ENCODE measurements around the gene NEK8. TPM values are rescaled to one million over a fixed set of nuclear protein-coding genes. Genes with fewer than 3 reads are reported as not detected.
A peak's percentile ranks its signal among the peaks of the same experiment; 100 is the strongest.

NEK8 gene
- total RNA-seq, 2 experiments from 2014 or later: 14.0 to 17.0 TPM

- Histone ChIP-seq H3K9me2 (ENCODE audit: insufficient read depth, low read length) (no peaks in the 10 kb centered on the region), H3K9me3 (ENCODE audit: low read length) (no peaks in the 10 kb centered on the region), H3K4me3 (ENCODE audit: low read depth, low read length, poor library complexity, severe bottlenecking) (no peak overlapping the region), H3K4me1 (ENCODE audit: insufficient read depth, low read length, poor library complexity, severe bottlenecking) (no peaks in the 10 kb centered on the region), H3K79me2 (ENCODE audit: insufficient read depth, low read depth, low read length) (no peaks in the 10 kb centered on the region), H3K4me2 (ENCODE audit: low read length) (no peak overlapping the region), H4K20me1 (ENCODE audit: insufficient read depth, low read length) (no peaks in the 10 kb centered on the region), H3K27ac (ENCODE audit: low read depth, low read length, poor library complexity, severe bottlenecking) (no peak overlapping the region), H2AFZ (ENCODE audit: low read length) (no peak overlapping the region), H3K36me3 (ENCODE audit: insufficient read depth, low read length) (peaks cover 83% of the 10 kb centered on the region)
- intact Hi-C loops (cut with micrococcal nuclease; ENCODE audit: unreplicated experiment): no loop called here
- DNase-seq (ENCODE audit: low spot score): no peak
- TF ChIP-seq, protein P1, sequence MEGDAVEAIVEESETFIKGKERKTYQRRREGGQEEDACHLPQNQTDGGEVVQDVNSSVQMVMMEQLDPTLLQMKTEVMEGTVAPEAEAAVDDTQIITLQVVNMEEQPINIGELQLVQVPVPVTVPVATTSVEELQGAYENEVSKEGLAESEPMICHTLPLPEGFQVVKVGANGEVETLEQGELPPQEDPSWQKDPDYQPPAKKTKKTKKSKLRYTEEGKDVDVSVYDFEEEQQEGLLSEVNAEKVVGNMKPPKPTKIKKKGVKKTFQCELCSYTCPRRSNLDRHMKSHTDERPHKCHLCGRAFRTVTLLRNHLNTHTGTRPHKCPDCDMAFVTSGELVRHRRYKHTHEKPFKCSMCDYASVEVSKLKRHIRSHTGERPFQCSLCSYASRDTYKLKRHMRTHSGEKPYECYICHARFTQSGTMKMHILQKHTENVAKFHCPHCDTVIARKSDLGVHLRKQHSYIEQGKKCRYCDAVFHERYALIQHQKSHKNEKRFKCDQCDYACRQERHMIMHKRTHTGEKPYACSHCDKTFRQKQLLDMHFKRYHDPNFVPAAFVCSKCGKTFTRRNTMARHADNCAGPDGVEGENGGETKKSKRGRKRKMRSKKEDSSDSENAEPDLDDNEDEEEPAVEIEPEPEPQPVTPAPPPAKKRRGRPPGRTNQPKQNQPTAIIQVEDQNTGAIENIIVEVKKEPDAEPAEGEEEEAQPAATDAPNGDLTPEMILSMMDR (conservative IDR thresholded peaks at IDR 0.05; ENCODE audit: low read length): no peak
- TF ChIP-seq EZH2phosphoT487 (IDR thresholded peaks at IDR 0.05; ENCODE audit: borderline replicate concordance, low read depth, low read length): no peak
- ChIA-PET CTCF (ENCODE audit: unreplicated experiment) (no interaction called here), POLR2A (interaction anchor here (1.0 kb wide), 1 partner anchor 11 kb away, joined by 3 read pairs; no protein-coding TSS in a partner anchor)
- BruUV-seq (replicated peaks): no TSS peak
These were observed 28.3 kb upstream of the NEK8 start for GRCh38 chr17:28700278-28700677.

DNA sequence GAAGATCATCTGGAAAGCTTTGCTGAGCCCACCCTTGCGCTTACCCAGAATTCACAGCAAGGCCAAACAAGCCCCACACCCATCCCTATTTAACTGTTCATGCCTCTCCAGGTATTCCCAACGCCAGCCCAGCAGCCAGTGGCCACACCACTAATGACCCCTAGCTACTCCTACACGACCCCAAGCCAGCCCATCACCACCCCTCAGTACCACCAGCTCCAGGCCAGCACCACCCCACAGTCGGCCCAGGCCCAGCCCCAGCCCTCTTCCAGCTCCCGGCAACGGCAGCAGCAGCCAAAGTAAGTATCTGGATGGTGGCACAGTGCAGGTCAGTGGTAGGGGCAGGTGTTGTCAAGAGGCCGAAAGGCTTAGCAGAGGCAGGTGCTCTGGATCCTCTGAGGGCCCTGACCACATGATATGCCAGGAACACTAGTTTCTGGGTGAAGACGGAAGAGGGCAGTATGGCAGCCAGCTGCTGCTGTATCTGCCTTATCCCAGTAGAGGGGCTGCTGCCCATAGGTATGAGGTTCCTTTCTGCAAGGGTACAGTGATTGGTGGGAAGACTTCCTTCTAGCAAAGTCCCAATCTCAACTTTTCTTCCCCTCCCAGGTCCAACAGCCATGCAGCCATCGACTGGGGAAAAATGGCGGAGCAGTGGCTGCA lies 27.6 kb upstream of the NEK8 start:
- H3K27ac ChIP-seq (ENCODE audit: low read depth, low read length, poor library complexity, severe bottlenecking): no peak overlapping the region
- no peaks in the 10 kb centered on the region for H4K20me1 ChIP-seq (ENCODE audit: insufficient read depth, low read length)
- TF ChIP-seq, protein P1 (conservative IDR thresholded peaks at IDR 0.05; ENCODE audit: low read length): peak; percentile 27; the same call in 1 of the 2 replicates
- no peak for TF ChIP-seq EZH2phosphoT487 (IDR thresholded peaks at IDR 0.05; ENCODE audit: borderline replicate concordance, low read depth, low read length)
- no peaks in the 10 kb centered on the region for H3K79me2 ChIP-seq (ENCODE audit: insufficient read depth, low read depth, low read length)
- no peaks in the 10 kb centered on the region for H3K4me1 ChIP-seq (ENCODE audit: insufficient read depth, low read length, poor library complexity, severe bottlenecking)
- no peaks in the 10 kb centered on the region for H3K9me2 ChIP-seq (ENCODE audit: insufficient read depth, low read length)
- intact Hi-C loops (cut with micrococcal nuclease; ENCODE audit: unreplicated experiment): no loop called here
- H3K9me3 ChIP-seq (ENCODE audit: low read length): no peaks in the 10 kb centered on the region
- peaks cover 76% of the 10 kb centered on the region for H3K36me3 ChIP-seq (ENCODE audit: insufficient read depth, low read length)
- no peak overlapping the region for H2AFZ ChIP-seq (ENCODE audit: low read length)
- no peak overlapping the region for H3K4me2 ChIP-seq (ENCODE audit: low read length)
- CTCF ChIA-PET (ENCODE audit: unreplicated experiment): no interaction called here
- POLR2A ChIA-PET: interaction anchor here (1.0 kb wide), 1 partner anchor 10 kb away, joined by 3 read pairs; no protein-coding TSS in a partner anchor
- H3K4me3 ChIP-seq (ENCODE audit: low read depth, low read length, poor library complexity, severe bottlenecking): no peak overlapping the region
- DNase-seq (ENCODE audit: low spot score): no peak
- BruUV-seq (replicated peaks): no TSS peak

DNA sequence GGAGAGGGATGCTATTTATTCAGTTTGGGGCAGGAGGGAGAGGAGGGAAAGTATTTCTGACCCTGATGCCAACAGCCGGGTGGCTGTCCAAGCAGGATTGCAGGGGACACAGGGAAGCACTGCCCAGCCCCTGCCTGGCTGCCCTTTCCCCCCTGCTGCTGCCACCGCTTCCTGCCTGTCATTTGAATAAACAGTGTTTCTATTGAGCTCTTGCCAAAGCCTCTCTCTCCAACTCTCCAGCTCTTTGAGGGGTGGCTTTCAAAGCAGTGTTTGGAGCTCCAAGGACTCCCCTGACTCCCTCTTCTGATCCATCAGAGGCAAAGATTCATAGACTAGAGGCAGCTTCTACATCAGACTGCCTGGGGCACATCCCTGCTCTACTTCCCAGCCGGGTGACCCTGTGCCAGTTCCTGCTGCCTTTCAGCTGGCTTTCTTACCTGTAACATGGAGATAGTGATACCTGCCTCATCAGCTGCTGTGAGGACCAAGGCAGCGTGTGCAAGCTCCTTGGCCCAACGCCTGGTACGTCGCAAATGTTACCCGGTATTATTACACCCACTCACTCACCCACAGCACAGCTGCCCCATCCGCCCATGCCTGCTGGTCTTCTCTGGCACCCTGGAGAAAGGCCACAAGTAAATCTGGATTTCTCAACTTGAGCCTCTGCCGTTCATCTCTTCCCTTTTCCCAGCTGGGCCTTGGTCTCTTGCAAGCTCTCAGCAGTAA lies 26.4 kb upstream of the NEK8 start:
- H3K27ac ChIP-seq (ENCODE audit: low read depth, low read length, poor library complexity, severe bottlenecking): no peak overlapping the region
- intact Hi-C loops (cut with micrococcal nuclease; ENCODE audit: unreplicated experiment): no loop called here
- no peak for DNase-seq (ENCODE audit: low spot score)
- no TSS peak for BruUV-seq (replicated peaks)
- ChIA-PET CTCF (ENCODE audit: unreplicated experiment) (no interaction called here), POLR2A (no interaction called here)
- H3K36me3 ChIP-seq (ENCODE audit: insufficient read depth, low read length): peaks cover 65% of the 10 kb centered on the region
- H3K9me2 ChIP-seq (ENCODE audit: insufficient read depth, low read length): no peaks in the 10 kb centered on the region
- H3K9me3 ChIP-seq (ENCODE audit: low read length): no peaks in the 10 kb centered on the region
- TF ChIP-seq EZH2phosphoT487 (IDR thresholded peaks at IDR 0.05; ENCODE audit: borderline replicate concordance, low read depth, low read length): no peak
- TF ChIP-seq, protein P1 (conservative IDR thresholded peaks at IDR 0.05; ENCODE audit: low read length): no peak
- no peak overlapping the region for H3K4me3 ChIP-seq (ENCODE audit: low read depth, low read length, poor library complexity, severe bottlenecking)
- no peaks in the 10 kb centered on the region for H4K20me1 ChIP-seq (ENCODE audit: insufficient read depth, low read length)
- no peaks in the 10 kb centered on the region for H3K4me1 ChIP-seq (ENCODE audit: insufficient read depth, low read length, poor library complexity, severe bottlenecking)
- no peak overlapping the region for H3K4me2 ChIP-seq (ENCODE audit: low read length)
- H3K79me2 ChIP-seq (ENCODE audit: insufficient read depth, low read depth, low read length): no peaks in the 10 kb centered on the region
- H2AFZ ChIP-seq (ENCODE audit: low read length): no peak overlapping the region
